ENCODE measurements around the gene CHRNG.
A peak's percentile ranks its signal among the peaks of the same experiment; 100 is the strongest.

Gene CHRNG

DNA sequence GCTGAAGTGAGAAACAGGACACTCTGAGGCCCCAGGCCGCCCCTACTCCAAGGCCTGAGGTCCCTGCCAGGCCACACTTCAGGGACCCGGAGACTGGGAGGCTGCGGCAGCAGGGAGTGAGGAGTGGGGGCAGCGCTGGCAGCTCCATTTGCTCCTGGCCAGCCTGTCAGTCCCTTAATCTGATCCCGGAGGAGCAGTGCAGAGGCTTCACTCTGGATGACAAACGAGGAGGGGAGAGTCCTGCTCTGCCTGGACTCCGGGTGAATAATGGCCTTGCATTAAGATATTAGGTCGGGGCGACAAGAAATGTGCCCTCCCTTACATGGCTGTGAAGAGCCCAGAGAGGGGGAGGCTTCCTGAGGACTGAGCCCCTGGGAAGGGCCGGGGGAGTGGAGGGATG, 33.6 kb upstream of the CHRNG start:
- no peak for DNase-seq

DNA sequence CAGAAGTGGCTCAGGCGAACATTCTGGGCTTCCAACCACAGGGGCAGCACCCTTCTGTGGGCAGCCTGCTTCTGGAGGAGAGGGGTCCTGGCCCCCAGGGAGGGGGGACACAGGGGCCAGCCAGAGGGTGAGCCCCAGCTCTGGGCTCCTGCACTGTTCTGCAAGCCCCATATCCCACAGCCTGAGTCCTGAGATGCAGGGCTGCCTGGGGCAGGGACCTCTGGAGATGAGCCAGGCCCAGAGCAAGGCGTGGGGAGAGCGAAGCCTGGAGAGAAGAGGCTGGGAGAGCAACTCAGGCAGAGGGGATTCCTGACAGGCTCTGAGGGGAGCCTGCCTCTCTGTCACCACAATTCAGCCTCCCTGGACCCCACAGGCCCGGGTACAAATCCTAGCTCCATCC, 32.8 kb upstream of the CHRNG start:
- no peak for DNase-seq

DNA sequence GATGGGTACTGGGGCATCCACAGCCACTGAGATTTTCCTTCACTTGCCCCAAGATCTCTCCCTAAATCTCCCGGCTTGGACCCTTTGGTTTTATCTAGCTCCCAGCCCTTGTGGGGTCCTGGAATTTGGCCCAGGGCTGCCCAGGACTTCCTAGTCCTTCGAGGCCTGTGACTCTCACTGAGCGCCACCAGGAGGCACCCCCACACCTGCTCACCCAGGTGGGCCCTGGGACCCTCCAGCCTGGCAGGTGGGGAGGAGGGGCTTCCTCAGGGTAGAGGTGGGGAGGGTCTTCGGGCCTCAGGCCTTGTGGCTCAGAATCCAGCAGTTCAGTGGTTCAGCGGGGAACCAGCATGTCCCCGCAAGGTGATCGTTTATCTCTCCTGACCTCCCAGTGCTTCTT, 31.2 kb upstream of the CHRNG start:
- DNase-seq, result no peak

DNA sequence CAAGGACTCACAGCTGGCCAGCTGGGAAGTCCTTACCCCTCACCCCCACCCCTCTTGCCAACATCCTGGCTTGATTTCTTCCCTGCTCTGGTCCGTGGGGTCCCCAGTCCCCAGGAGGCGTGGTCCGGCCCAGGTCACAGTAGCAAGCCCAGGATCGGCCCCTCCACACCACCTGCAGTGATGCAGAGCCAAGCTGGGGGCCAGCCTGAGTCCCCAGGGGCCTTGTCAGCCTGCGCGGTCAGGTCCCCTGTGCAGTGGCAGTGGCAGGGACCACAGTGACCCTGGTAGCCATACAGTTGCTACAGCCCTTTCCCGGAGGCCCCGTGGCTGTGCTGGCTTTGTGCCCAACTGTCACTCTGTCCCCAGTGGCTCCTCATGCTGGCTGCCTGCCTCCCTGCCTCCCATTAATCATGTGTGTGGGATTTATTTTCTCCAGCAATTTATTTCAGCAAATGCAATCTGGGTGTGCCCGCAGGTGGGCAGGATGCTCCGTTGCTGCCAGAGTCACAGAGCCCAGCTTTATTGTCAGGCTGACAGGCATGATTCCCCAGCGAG, 28.1 kb upstream of the CHRNG start:
- DNase-seq, result no peak

DNA sequence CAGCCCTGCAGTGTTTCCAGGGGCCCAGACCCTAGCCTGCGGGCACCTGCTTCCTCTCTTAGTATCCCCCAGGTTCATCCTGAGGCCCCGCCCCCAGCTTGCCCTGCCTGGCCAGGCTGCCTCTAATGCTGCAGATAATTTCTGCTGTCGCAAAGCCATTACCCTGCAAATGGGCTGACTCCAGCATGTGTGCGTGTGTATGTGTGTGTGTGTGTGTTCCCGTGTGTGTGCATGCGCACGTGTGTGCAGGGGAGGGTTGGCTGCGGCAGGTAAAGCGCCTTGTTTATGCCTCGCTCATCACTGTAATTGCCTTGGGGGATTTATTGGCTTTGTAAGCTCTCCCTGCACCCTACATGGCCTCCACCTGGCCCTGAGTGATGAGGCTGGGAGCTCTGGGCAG, 26.9 kb upstream of the CHRNG start:
- DNase-seq, result no peak

DNA sequence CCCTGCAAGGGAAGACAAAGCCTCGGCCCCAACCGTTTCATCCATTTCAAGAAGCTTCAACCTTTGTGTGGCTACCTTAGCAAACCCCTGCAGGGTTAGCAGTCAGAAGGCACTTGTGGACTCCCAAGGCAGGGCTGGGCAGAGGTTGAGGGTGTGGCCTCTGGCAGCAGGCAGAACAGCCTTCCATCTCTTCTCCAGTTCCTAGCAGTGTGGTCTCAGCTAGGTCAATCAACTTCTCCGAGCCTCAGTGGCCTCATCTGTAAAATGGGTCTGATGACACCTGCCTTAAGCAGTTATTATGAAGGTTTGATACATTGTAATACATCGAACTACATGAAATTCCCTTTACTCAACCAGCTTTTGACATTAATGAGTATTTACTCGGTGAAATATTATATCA, 26.1 kb upstream of the CHRNG start:
- no peak for DNase-seq

DNA sequence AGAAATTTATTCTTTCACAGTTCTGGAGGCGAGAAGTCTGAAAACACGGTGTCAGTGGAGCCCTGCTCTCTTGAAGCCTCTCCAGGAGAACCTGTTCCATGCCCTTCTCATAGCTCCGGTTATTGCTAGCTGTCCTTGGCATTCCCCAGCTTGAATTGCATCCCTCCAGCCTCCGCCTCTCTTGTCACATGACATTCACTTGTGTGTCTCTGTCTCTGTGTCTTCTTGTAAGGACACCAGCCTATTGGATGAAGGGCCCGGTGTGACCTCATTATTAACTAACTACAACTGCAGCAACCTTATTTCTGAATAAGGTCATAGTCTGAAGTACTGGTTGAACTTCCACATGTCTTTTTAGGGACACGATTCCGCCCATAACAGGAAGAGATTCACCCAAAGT, 23.9 kb upstream of the CHRNG start:
- DNase-seq, result no peak

DNA sequence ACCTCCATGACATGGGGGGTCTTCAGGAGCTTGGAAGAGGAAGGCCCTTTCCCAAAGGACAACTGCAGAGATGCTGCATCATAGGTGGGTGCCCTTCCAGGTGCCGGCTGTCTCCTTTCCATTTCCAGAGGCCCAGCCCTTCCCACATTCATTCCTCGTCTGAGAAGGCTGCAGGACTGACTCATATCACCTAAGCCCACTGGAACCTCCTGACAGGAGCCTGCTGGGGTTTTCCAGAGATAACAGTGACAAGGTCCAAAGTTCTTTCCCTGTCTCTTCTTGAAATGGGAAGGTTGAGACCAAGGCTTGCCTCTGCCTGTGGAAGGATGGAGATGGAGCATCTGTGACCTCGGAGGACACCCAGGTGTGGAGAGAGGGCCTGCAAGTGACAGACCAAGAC, 22.9 kb upstream of the CHRNG start:
- no peak for DNase-seq

DNA sequence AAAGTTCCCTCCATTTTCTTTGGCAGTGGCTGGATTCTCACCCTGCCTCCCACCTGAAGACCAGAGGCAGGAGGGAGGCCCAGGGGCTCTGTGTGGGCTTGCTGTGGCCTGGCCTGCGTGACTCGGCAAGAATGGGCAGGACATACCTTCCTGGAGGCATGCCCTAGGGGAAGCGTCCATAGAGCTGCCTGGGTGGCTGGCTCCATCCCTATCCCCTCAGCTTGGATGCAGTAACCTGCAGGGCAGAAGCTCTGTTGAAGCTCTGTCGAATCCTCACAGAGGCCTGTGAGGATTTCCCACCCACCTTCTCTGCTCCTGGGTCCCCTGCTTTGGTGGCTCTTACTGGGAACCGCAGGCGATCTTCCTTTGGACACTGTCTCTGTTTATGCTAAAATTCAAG, 20.6 kb upstream of the CHRNG start:
- no peak for DNase-seq

DNA sequence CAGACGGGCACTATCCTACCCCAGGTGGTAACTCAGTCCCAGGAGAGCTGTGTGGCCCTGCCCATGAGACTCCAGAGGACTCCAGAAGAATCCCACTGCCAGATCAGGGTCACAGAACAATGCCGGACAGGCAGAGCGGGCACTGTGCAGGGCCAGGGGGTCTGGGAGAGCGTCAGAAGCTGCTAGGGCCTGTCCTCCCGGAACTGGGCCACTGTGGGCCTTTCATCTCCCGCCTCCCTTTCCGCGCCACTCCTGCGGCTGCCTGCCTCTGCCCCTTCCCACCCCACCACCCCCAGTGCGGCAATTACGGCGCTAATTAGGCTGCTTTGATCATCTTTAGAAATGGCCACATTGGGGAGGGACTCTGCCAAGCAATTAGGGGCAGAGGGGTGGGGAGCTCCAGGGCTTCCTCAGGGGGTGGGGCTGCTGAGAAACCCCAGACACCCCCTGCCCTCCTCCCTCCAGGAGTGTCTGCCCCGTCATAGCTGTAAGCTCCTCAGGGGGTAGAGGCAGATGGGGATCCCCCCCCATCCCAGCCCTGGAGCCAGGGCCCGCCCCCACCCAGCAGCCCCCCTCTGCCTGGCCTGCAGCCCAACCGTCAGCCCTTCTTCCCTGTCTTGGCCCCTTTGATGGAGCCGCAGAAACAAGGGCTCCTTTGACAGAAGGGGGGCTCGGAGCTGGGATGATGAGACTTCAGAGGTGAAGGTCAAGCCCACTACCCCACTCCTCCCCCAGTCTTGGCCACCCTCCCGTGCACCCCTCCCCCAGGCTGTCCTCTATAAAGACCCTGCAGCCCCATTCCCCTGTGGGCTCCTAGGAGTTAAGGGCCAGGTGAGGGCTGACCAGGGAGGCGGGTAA, 19.7 kb upstream of the CHRNG start, which contains the start of gene PRSS56:
TSS of gene PRSS56 (plus strand) at position 808 of the 858 bp plus-strand sequence. CDS start 211 bp downstream, outside the sequence.
- DNase-seq, result no peak

DNA sequence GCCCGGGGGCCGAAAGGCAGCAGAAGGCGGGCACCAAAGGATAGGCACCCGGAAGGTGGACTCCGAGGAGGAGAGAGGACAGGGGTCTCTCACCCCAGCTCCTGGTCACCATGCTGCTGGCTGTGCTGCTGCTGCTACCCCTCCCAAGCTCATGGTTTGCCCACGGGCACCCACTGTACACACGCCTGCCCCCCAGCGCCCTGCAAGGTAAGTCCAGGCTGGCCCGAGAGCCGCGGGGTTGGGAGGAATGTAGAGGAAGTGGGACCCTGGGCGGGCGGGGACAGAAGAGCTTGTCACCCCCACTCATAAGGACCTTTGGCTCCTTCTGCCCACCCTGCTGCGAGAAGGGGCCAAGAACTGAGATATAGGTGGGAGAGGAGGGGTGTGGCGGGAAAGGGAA, 19.0 kb upstream of the CHRNG start:
- DNase-seq, result no peak

DNA sequence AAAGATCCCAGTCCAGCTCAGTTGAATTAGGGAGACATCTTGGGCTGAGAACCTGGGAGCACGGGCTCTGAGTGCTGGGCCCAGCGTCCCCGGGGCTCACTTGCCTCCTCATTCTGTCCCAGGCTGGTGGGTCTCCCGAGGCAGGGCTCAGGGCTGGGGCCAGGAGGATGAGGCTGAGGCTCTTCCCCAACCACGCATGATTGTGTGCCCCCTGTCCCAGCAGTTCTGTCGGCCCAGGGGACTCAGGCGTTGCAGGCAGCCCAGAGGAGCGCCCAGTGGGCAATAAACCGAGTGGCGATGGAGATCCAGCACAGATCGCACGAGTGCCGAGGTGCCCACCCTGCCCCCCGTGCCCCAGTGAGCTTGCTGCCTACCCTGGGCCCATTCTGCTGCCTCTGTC, 18.4 kb upstream of the CHRNG start:
- DNase-seq, result no peak

DNA sequence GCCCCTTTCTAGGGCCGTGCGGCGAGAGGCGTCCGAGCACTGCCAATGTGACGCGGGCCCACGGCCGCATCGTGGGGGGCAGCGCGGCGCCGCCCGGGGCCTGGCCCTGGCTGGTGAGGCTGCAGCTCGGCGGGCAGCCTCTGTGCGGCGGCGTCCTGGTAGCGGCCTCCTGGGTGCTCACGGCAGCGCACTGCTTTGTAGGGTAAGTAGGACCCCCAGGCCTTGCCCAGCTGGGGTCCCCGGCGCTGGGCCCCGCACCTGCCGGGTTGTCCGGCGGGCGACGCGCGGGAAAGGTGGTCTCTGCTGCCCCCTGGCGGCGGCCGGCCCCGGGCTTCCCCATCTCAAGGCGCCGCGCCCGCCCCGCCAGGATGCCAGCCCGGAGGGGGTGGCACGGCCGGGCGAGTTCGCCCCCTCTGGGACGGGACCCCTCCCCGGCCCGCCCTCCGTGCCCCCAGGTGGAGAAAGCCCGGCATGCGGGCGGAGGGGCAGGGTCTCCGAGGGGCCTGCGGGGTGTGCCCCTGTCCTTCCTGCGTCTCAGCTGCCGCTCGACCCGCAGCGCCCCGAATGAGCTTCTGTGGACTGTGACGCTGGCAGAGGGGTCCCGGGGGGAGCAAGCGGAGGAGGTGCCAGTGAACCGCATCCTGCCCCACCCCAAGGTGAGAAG, 17.4 kb upstream of the CHRNG start:
- DNase-seq, result peak; percentile 27 to 61 (median 49)

DNA sequence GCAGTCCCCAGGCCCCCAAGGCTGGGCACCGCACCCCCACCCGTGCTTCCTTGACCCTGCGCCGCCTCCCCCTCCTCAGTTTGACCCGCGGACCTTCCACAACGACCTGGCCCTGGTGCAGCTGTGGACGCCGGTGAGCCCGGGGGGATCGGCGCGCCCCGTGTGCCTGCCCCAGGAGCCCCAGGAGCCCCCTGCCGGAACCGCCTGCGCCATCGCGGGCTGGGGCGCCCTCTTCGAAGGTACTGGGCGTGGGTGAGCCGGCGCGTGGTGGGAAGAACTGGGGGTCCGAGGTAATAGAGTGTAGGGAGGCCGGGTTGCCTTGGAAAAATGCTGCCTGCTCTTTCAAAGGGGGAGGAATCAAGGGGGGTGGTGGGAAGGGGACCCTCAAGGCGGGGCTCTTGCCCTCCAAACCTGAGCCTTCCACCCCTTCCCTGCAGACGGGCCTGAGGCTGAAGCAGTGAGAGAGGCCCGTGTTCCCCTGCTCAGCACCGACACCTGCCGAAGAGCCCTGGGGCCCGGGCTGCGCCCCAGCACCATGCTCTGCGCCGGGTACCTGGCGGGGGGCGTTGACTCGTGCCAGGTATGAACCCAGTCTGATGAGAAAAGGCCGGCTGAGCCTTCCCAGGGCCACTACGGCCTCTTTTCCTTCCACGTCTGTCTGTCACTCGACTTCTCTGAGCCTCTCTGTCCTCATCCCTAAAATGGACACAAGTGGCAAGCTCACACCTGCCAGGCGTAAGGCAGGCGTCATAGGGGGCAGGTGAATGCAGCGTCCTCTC, 16.7 kb upstream of the CHRNG start:
- DNase-seq, result peak in 1 of 5 donors; percentile 8

DNA sequence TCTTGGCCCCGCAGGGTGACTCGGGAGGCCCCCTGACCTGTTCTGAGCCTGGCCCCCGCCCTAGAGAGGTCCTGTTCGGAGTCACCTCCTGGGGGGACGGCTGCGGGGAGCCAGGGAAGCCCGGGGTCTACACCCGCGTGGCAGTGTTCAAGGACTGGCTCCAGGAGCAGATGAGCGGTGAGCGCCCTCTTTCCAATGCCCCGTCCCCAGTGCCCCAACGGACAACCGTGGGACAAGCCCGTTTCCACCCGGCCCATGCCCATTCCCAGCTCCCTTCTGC, 16.1 kb upstream of the CHRNG start:
- DNase-seq, result no peak

DNA sequence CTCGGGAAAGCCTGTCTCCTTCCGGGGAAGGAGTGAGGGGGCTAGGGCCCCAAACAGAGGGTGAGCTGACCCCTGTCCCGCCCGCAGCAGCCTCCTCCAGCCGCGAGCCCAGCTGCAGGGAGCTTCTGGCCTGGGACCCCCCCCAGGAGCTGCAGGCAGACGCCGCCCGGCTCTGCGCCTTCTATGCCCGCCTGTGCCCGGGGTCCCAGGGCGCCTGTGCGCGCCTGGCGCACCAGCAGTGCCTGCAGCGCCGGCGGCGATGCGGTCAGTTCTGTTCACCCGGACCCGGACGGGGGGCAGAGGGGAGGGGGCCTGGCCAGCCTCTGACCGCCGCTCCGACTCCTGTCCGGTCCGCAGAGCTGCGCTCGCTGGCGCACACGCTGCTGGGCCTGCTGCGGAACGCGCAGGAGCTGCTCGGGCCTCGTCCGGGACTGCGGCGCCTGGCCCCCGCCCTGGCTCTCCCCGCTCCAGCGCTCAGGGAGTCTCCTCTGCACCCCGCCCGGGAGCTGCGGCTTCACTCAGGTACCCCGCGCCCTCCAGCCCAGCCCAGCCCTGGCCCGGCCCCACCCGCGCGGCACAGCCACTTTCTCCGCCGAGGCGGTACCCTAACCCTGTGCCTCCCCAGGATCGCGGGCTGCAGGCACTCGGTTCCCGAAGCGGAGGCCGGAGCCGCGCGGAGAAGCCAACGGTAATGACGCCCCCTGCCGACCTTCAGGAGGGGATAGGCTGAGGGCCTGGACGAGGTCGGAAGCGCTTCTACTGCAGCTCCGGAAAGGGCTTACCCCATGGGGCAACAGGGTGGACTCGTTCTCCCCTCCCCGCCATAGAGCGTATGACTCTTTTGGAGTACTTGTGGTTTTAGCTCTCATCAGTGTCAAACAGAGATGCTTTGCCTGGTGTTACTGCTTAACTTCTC, 15.6 kb upstream of the CHRNG start:
- DNase-seq, result peak in 1 of 5 donors; percentile 29

DNA sequence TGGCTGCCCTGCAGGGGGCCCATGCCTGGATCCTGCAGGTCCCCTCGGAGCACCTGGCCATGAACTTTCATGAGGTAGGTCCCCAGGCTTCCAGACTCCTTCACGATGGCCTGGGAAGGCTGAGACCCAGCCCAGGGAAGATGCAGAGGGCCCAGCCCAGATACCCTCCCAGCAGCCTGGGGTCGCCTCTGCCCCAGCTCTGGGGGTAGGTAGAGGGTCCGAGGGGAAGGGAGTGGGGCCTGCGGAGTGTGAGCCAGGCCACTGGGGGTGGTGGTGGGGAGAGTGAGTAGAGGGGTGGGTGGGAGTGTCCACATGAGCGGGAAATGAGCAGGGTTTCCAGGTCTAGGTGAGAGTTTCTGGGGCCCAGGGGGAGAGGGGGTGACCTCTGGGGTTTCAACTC, 14.7 kb upstream of the CHRNG start:
- DNase-seq, result no peak

DNA sequence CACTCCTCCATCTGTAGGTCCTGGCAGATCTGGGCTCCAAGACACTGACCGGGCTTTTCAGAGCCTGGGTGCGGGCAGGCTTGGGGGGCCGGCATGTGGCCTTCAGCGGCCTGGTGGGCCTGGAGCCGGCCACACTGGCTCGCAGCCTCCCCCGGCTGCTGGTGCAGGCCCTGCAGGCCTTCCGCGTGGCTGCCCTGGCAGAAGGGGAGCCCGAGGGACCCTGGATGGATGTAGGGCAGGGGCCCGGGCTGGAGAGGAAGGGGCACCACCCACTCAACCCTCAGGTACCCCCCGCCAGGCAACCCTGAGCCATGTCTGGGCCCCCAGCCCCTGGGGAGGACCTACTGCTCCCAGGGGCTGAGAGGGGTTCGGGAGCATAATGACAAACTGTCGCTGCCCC, 14.3 kb upstream of the CHRNG start:
- no peak for DNase-seq

DNA sequence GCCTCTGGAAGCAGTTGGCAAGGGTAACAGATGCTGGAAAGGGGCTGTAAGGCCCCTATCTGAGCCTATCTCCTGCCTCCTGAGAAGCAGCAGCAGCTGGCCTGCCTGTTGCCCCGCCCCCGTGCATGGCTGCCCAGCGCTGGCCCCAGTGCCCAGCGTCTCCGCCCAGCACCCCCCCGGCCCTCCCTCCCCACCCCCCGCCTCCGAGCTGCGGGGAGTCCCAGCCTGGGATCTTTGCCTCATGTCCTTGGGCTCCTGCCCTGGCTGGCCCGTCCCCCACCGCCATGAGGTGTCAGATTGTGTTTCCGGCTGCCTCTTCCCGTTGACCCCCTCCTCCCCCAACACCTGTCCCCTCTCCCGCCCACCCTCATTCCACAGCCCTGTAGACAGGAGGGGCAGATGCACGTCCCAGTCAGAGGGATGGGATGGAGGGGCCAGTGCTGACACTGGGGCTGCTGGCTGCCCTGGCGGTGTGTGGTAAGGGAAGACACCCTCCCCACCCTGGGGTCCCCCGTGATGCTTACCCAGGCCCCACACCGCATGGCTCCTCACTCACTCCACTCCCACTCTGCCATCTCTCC, 13.6 kb upstream of the CHRNG start, which contains the start of gene CHRND:
TSS of gene CHRND (plus strand) at position 370 of the 581 bp plus-strand sequence. CDS start at position 426, 56 bp downstream.
- DNase-seq, result no peak

DNA sequence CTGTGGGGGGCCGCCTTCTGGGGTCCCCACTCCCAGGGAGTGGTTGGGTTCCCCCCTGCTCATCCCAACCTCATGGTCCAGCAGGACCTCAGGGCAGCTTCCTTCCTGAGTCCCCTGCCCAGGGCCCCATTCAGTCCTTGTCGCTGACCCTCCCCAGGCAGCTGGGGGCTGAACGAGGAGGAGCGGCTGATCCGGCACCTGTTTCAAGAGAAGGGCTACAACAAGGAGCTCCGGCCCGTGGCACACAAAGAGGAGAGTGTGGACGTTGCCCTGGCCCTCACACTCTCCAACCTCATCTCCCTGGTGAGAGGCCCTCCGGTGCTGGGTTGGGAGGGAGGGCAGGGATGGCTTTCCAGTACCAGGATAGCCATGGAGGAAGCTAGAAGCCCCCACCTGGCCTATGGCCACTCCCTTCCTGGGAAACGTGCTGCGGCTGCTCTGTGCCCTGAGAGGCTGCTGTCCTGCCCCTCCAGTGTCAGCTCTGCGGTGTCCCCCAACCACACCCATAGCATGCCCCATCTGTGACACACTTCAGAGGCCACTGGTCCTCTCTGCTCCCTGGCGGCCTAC, 13.0 kb upstream of the CHRNG start:
- no peak for DNase-seq

DNA sequence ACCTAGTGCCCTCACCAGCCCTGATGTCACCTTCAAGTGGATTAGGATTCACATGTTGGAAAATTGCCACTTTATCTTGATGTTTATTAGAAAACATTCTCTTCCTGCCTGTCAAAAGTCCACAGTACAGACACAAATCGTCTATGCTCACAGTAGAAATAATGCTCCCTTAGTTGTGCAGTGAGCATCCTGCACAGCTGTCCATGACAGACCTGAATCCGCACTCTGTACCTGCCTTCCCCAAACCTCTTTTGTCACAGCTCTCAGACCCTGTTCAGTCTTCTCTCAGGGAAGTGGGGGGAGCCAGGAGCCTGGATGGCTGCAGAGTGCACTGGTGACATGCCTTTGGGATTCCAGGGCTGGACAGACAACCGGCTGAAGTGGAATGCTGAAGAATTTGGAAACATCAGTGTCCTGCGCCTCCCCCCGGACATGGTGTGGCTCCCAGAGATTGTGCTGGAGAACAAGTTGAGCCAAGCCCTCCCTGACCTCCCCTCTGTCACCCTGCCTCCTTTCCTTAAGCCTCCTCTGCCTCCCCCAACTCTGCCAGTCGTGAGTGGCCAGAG, 11.5 kb upstream of the CHRNG start:
- no peak for DNase-seq

All from T-helper 1 cell (primary cell).